ENCODE data around the gene SLC25A53. TPM values are rescaled to one million over a fixed set of nuclear protein-coding genes. Genes with fewer than 3 reads are reported as not detected.
A peak's percentile ranks its signal among the peaks of the same experiment; 100 is the strongest.
"Not testable (repeated sequence)": the region's sequence is repeated elsewhere in the genome, so short reads cannot be mapped to it uniquely, and the experiment has no call there.

The SLC25A53 gene
- total RNA-seq, 1 donor from 2014 or later: 5.2 TPM

- DNase-seq (ENCODE audit: low read depth): no peak
- TF ChIP-seq, protein P1, sequence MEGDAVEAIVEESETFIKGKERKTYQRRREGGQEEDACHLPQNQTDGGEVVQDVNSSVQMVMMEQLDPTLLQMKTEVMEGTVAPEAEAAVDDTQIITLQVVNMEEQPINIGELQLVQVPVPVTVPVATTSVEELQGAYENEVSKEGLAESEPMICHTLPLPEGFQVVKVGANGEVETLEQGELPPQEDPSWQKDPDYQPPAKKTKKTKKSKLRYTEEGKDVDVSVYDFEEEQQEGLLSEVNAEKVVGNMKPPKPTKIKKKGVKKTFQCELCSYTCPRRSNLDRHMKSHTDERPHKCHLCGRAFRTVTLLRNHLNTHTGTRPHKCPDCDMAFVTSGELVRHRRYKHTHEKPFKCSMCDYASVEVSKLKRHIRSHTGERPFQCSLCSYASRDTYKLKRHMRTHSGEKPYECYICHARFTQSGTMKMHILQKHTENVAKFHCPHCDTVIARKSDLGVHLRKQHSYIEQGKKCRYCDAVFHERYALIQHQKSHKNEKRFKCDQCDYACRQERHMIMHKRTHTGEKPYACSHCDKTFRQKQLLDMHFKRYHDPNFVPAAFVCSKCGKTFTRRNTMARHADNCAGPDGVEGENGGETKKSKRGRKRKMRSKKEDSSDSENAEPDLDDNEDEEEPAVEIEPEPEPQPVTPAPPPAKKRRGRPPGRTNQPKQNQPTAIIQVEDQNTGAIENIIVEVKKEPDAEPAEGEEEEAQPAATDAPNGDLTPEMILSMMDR (conservative IDR thresholded peaks at IDR 0.05; ENCODE audit: low read depth, low read length): no peak
- no peak overlapping the region for H3K4me3 ChIP-seq (ENCODE audit: low read depth, low read length)
Observed at GRCh38 chrX:104098919-104099318, 57.9 kb downstream of the SLC25A53 start.

DNA sequence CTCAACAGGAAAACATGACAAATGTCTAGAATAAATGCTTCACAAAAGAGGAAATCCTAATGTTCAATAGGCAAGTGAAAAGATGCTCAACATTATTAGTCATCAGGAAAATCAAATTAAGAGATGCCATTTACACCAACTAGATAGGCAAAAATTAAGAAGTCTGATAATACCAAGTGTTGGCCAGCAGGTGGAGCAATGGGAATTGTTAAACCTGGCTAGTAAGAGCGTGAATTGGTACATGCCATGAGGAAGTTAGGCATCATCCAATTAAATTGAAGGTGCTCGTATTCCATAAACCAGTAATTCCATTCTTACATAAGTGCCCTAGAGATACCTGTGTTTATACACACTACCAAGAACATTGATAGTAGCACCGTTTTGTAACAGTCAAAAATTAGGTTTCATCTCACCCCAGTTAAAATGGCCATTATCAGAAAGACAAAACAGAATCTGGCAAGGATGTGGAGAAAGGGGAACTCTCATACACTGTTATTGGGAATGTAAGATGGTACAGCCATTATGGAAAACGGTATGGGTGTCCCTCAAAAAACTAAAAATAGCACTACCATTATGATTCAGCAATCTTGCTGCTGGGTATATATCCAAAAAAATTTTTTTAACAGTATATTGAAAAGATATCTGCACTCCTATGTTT lies 58.5 kb downstream of the SLC25A53 start:
- TF ChIP-seq, protein P1 (conservative IDR thresholded peaks at IDR 0.05; ENCODE audit: low read depth, low read length): peak; percentile 58
- no peak overlapping the region for H3K4me3 ChIP-seq (ENCODE audit: low read depth, low read length)
- peak; percentile 16 for DNase-seq (ENCODE audit: low read depth)

GRCh38 chrX:104085919-104086318 lies 70.9 kb downstream of the SLC25A53 start:
- no peak overlapping the region for H3K4me3 ChIP-seq (ENCODE audit: low read depth, low read length)
- TF ChIP-seq, protein P1 (conservative IDR thresholded peaks at IDR 0.05; ENCODE audit: low read depth, low read length): no peak
- DNase-seq (ENCODE audit: low read depth): no peak

GRCh38 chrX:104085477-104085876 lies 71.3 kb downstream of the SLC25A53 start:
- TF ChIP-seq, protein P1 (conservative IDR thresholded peaks at IDR 0.05; ENCODE audit: low read depth, low read length): no peak
- DNase-seq (ENCODE audit: low read depth): no peak
- no peak overlapping the region for H3K4me3 ChIP-seq (ENCODE audit: low read depth, low read length)

DNA sequence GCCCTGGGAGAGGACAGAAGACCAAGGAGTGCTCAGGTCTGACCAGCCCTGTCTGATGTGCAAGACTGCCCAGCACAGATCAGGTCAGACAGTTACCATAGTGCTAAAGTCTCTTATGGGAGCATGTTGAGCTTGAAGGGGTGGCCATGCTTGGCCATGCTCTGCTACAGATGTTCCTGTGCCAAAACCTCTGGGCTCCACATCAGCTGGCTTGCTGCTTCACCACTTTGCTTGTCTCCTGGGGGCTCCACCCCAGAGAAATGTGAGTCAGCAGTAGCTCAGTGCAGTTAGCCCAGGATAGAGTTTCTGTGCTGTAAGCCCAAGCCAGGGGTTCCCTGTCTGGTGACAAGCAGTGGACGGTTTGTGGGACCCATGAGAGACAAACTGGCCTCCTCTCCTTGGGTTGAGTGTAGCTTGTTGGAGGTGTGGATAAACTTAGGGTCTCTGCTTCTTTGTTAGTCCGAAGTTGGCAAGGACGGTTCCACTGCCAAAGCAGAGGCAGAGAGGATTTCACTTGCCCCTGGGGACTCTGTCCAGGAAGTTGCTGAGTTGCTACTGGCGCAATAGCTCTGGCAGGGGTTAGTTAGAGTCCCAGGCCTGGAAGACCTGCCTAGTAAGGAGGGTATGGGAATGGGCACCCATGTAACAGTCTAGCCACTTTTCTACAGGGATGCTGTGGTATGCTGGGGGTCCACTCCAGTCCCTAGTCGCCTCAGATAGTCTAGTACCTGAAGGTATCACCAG lies 72.1 kb downstream of the SLC25A53 start:
- TF ChIP-seq, protein P1 (conservative IDR thresholded peaks at IDR 0.05; ENCODE audit: low read depth, low read length): no peak
- DNase-seq (ENCODE audit: low read depth): no peak
- no peak overlapping the region for H3K4me3 ChIP-seq (ENCODE audit: low read depth, low read length)

DNA sequence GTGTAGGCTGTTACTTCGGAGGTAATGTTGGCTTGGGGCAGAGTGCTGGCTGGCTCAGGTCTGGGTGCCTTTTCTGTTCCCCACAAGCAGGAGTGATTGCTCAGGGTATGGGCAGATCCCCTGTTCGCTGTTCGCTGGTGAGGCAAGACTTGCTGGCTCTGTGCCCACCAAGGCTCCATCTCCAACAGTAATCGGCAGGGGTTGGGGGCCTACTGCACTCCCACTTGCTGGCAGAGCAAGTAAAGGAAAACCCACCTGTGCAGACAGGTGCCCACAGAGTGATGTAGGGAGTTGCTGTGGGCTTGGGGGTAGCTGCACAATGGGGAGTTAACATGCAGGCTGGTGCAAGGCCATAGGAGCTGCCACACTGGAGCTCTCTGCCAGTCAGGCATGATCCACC lies 72.7 kb downstream of the SLC25A53 start:
- TF ChIP-seq, protein P1 (conservative IDR thresholded peaks at IDR 0.05; ENCODE audit: low read depth, low read length): no peak

DNA sequence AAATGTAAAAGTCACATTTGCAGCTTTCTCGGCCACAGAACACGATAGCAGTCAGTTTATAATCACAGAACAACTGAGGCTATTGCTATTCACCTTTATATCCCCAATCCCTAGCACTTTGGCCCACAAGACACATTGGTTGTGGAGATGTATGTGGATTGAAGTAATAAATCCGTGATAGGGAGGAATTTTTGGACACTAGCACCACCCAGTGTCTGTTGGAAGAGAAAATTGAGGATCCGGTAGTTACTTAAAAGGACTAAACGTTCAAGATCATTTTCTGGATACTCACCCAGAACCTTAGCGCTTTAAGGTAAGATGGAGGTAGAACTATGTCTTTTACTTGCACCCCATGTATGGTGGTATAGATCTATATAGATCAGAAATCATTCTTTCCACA lies 79.0 kb downstream of the SLC25A53 start:
- H3K4me3 ChIP-seq (ENCODE audit: low read depth, low read length); DNase-seq (ENCODE audit: low read depth): not testable (repeated sequence)

More for the DNA sequence above, 72.7 kb downstream of the SLC25A53 start:
- no peak overlapping the region for H3K4me3 ChIP-seq (ENCODE audit: low read depth, low read length)
- DNase-seq (ENCODE audit: low read depth): no peak

DNA sequence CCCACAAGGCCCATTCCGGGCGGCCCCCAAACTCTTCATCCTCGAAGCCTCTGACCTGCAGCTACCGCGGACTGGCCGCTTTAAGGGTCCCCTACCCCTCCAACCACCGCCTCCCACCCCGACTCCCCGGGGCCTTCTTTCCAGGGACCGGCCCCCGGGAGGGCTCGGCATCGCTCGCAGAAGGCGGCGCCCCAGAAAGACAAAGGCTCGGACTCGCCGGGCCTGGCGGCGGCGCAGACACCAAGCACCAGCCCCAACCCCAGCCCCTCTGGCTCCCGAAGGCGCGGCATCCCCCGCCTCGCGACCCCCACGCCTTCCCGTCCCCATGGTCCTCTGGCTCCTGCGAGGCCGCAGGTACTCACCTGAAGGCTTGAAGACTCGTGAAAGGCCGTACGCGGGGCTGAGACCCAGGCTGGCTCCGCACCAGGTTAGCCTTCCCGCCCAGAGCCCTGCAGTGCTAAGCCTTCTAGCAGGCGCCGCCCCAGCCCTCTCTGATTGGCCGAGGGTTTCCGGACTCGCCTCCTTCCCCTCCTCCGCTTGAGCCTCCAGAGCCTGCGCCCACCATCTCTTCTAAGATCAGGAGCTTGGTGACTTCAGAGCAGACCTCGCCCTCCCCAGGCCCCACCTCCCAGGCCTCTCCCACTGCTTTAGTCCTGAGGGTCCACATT lies 80.9 kb downstream of the SLC25A53 start, which contains the start of gene TMSB15C:
Gene TMSB15C, minus strand, starts transcription at position 459 of the 668 bp plus-strand sequence.
- DNase-seq (ENCODE audit: low read depth); H3K4me3 ChIP-seq (ENCODE audit: low read depth, low read length): not testable (repeated sequence)

DNA sequence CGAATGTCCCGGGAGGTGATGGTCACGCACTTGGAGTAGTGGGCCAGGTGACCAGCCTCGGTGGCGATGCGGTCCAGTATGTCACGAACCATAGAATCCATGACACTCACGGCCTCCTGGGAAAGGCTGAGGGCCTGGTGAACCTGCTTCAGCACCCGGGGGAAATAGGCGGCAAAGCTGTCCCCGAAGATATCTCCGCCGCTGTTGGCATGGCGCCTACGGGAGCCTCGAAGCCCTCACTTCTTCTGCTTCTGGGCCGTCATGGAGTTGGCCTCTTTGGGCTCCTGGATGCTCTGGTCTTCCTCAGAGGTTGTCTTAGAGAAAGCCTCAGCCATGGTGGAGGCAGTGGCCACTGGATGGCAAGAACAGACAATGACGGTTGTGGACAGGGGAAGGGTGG lies 94.2 kb downstream of the SLC25A53 start:
- H3K4me3 ChIP-seq (ENCODE audit: low read depth, low read length); DNase-seq (ENCODE audit: low read depth): not testable (repeated sequence)

- not testable (repeated sequence) for DNase-seq (ENCODE audit: low read depth); H3K4me3 ChIP-seq (ENCODE audit: low read depth, low read length)
Observed at GRCh38 chrX:104054956-104055355, 101.9 kb downstream of the SLC25A53 start.
